HG03139 (cell line): ENCODE results near the gene NACC2.

ENCODE experiments used
- ATAC-seq: cut with Tn5 transposase; IDR thresholded peaks from one replicate; pipeline ENCODE4 v1.9.1; 2021; ENCODE audit not compliant: unreplicated experiment

NACC2 gene

GRCh38 chr9:136093995-136094881 is 851 bp downstream of the NACC2 start:
- no peak for ATAC-seq

GRCh38 chr9:136093346-136093986 is 1.6 kb downstream of the NACC2 start:
- no peak for ATAC-seq

- ATAC-seq = no peak
Measured at GRCh38 chr9:136092741-136093140, 2.3 kb downstream of the NACC2 start.

GRCh38 chr9:136092353-136092650 is 2.8 kb downstream of the NACC2 start:
- no peak for ATAC-seq

- ATAC-seq = no peak
Measured at GRCh38 chr9:136091582-136092352, 3.3 kb downstream of the NACC2 start.

GRCh38 chr9:136090768-136091581 is 4.1 kb downstream of the NACC2 start:
- no peak for ATAC-seq

- ATAC-seq = no peak
Measured at GRCh38 chr9:136090056-136090735, 4.9 kb downstream of the NACC2 start.

- ATAC-seq = no peak
Measured at GRCh38 chr9:136089697-136090045, 5.4 kb downstream of the NACC2 start.

- ATAC-seq = no peak
Measured at GRCh38 chr9:136088939-136089696, 6.0 kb downstream of the NACC2 start.

- ATAC-seq = no peak
Measured at GRCh38 chr9:136088481-136088938, 6.6 kb downstream of the NACC2 start.

- ATAC-seq = no peak
Measured at GRCh38 chr9:136087741-136088480, 7.2 kb downstream of the NACC2 start.

- no peak for ATAC-seq
Measured at GRCh38 chr9:136086951-136087740, 7.9 kb downstream of the NACC2 start.

GRCh38 chr9:136086213-136086881 is 8.7 kb downstream of the NACC2 start:
- ATAC-seq = no peak

GRCh38 chr9:136085815-136086212 is 9.3 kb downstream of the NACC2 start:
- no peak for ATAC-seq

- no peak for ATAC-seq
Measured at GRCh38 chr9:136084063-136084944, 10.8 kb downstream of the NACC2 start.

GRCh38 chr9:136083558-136084062 is 11.5 kb downstream of the NACC2 start:
- no peak for ATAC-seq
